OCI-LY1 (cell line): ENCODE data around the gene ZNF785.
A peak's percentile ranks its signal among the peaks of the same experiment; 100 is the strongest.

Experiments
- EZH2 ChIP-seq: fragments of 200-600 bp; sonication (generic), shearing (Covaris generic); IDR thresholded peaks from 2 replicates; pipeline ENCODE4 v1.8.0; 2017; ENCODE audit warnings: borderline replicate concordance, mixed run types, mild to moderate bottlenecking, antibody characterized with exemption, low read length, moderate library complexity, mixed read lengths
- TF ChIP-seq, protein P1 (sequence below): fragments of 200-600 bp; sonication (generic), shearing (Covaris generic); IDR thresholded peaks from 2 replicates; pipeline ENCODE4 v1.5.1; 2017; ENCODE audit warnings: mild to moderate bottlenecking, antibody characterized with exemption, low read length, moderate library complexity, mixed read lengths

DNA sequence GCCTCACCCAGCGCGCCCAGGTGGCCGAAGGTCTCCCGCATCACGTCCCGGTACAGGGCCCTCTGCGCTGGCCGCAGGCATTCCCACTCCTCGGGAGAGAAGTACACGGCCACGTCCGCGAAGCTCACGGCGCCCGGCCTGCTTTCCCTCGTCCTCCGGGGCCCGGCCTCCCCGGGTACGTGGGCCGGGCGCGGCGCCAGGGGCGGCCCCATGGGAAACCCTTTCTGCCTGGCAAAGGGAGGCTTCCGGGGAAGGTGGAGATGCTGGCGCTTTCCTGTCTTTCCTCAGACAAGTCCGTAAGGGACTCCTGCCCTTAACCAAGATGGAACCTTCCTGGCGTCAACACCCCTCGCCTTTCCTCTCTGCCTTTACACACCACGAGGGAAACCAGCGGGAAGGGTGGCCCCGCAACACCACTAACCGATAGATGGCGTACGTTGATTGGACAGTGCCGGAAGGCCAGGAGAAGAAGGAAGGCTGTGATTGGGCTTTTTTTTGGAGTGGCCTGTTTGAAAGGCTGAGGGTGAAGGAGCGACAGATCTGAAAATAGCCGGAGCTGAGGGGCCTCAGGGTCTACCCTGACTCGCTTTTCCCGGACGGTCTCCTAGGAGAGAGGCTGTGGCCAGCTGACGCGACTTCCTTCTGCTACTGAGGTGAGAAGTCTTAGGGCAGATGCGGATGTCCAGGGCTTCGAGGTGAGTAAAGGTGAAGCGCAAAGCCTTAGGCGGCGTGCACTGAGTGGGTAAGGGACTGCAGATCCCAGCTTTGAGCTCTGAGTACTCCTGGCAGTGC, at the start of gene ZNF785:
- TF ChIP-seq, protein P1, sequence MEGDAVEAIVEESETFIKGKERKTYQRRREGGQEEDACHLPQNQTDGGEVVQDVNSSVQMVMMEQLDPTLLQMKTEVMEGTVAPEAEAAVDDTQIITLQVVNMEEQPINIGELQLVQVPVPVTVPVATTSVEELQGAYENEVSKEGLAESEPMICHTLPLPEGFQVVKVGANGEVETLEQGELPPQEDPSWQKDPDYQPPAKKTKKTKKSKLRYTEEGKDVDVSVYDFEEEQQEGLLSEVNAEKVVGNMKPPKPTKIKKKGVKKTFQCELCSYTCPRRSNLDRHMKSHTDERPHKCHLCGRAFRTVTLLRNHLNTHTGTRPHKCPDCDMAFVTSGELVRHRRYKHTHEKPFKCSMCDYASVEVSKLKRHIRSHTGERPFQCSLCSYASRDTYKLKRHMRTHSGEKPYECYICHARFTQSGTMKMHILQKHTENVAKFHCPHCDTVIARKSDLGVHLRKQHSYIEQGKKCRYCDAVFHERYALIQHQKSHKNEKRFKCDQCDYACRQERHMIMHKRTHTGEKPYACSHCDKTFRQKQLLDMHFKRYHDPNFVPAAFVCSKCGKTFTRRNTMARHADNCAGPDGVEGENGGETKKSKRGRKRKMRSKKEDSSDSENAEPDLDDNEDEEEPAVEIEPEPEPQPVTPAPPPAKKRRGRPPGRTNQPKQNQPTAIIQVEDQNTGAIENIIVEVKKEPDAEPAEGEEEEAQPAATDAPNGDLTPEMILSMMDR: peak; percentile 50; the same call in 1 of the 2 replicates
- no peak for TF ChIP-seq EZH2
